GM06990 (cell line): Measurements from ENCODE around the gene ZBTB7A.

Source experiments
- DNase-seq: peaks from one replicate; pipeline ENCODE4 v3.0.0-alpha.2; 2011; ENCODE audit not compliant: insufficient read length; ENCODE audit errors: extremely low read depth
- H3K27me3 ChIP-seq: replicated peaks from 2 replicates; pipeline ENCODE4 v1.6.0; 2011; ENCODE audit warnings: low read length; ENCODE audit not compliant: control insufficient read depth, insufficient read depth
- H3K36me3 ChIP-seq: 2 replicates; pipeline ENCODE4 v1.5.1; 2011; ENCODE audit warnings: low read length; ENCODE audit not compliant: control insufficient read depth, insufficient read depth
- H3K4me3 ChIP-seq: replicated peaks from 2 replicates; pipeline ENCODE4 v1.5.1; 2011; ENCODE audit warnings: low read depth, mild to moderate bottlenecking, control low read depth, low read length
- TF ChIP-seq, protein P1 (sequence below): IDR thresholded peaks from 2 replicates; pipeline ENCODE4 v1.5.1; 2011; ENCODE audit warnings: low read length, control low read depth, mild to moderate bottlenecking, inconsistent platforms; ENCODE audit not compliant: insufficient read depth, poor library complexity, severe bottlenecking

The ZBTB7A gene

DNA sequence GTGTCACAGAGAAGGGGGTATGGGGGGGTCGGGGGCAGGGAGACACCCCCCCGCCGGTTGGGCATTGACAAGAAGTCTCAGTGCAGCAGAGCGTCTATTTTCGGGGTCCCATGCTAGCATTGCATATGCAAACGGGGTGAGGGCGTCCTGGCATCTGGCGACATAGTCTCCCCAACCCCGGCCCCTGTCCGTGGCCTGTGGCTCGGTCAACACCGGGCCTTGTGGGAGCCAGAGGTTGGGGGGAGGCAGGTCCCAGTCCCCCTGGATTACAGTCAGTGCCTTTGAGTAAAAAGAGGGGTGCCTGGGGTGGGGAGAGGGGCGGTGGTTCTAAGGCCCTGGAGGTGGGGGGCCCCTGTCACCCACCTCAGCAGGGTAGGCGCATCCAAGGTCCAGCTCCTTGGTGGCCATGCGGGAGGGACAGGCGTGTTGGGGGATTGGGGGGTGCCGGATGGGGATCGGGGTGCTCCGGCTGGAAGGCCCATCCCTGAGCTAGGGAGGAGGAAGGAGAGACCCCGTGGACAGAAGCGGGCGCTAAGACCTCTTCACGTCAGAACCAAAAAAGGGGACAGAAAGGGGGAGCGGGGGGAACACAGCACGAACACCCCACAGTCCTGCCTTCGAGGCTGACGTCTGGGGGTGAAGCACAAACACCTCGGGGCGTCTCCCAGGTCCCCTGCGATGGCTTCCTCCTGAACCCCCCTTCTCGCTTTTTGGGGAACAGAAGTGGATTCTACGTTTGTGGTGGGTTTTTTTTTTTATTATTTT, 20.9 kb downstream of the ZBTB7A start:
- H3K36me3 ChIP-seq = peaks cover 16% of the 10 kb centered on the region
- TF ChIP-seq, protein P1, sequence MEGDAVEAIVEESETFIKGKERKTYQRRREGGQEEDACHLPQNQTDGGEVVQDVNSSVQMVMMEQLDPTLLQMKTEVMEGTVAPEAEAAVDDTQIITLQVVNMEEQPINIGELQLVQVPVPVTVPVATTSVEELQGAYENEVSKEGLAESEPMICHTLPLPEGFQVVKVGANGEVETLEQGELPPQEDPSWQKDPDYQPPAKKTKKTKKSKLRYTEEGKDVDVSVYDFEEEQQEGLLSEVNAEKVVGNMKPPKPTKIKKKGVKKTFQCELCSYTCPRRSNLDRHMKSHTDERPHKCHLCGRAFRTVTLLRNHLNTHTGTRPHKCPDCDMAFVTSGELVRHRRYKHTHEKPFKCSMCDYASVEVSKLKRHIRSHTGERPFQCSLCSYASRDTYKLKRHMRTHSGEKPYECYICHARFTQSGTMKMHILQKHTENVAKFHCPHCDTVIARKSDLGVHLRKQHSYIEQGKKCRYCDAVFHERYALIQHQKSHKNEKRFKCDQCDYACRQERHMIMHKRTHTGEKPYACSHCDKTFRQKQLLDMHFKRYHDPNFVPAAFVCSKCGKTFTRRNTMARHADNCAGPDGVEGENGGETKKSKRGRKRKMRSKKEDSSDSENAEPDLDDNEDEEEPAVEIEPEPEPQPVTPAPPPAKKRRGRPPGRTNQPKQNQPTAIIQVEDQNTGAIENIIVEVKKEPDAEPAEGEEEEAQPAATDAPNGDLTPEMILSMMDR = no peak

DNA sequence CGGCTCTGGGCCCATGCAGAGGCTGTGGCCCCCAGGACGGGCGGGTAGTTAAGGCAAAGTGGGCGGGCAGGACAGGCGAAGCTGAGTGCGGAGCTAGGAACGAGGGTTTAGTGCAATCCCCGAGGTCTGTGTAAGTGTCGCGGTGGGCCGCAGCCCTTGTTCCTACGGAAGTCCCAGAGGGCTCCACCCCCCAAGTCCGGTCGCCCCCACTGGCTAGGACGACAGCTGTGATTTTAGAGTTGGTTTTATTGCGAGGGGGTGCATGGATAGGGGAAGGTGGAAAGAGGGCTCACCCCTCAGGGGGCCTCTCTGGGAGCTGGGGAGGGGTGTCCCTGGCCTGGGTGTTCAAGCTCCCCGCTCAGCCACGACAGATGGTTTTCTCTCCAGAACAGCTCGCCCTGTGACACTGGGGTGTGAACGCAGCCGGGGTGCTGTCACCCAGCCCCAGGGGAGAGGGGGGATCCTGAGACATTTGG, 21.7 kb downstream of the ZBTB7A start:
- TF ChIP-seq, protein P1 = no peak
- no peaks in the 10 kb centered on the region for H3K27me3 ChIP-seq
- no peak for DNase-seq
- no peak overlapping the region for H3K4me3 ChIP-seq
- H3K36me3 ChIP-seq = peaks cover 14% of the 10 kb centered on the region

More for the DNA sequence above, 20.9 kb downstream of the ZBTB7A start:
- Histone ChIP-seq H3K4me3 (no peak overlapping the region), H3K27me3 (no peaks in the 10 kb centered on the region)
- no peak for DNase-seq

DNA sequence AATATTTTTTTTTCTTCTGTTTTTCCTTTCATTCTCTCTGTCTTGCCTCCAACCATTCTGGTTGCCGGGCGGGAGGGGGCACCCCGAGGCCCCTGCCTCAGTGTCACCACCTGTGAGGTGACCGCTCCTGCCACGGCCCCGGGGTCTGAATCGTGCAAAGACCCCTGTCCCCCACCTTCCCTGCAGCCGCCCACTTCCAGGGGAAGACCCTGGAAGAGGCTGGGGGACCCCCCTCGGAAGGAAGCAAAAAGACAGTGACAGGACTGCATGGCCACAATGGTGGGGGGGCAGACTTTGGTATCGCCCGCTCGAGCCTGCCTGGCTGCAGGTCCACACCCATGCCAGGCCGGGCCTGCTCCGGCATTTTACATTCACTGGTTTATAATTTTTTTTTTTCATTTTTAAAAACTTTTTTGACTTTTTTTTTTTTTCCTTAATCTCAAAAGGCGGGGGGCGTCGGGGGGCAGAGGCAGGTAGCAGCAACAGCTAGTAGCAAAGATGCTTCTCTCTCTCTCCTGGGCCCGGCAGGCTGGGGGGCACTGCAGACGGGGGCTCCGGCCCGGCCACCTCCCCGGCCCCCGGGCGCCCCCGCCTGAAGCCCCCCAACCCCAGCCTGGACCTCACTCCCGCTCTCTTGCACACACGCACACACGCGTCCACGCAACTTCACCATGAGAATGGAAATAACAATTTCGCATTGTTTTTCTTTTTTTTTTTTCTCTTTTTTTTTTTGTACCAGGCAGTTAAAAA, 22.6 kb downstream of the ZBTB7A start:
- DNase-seq = peak; percentile 5
- H3K27me3 ChIP-seq = no peaks in the 10 kb centered on the region
- H3K4me3 ChIP-seq = no peak overlapping the region
- peaks cover 8% of the 10 kb centered on the region for H3K36me3 ChIP-seq
- TF ChIP-seq, protein P1 = no peak

DNA sequence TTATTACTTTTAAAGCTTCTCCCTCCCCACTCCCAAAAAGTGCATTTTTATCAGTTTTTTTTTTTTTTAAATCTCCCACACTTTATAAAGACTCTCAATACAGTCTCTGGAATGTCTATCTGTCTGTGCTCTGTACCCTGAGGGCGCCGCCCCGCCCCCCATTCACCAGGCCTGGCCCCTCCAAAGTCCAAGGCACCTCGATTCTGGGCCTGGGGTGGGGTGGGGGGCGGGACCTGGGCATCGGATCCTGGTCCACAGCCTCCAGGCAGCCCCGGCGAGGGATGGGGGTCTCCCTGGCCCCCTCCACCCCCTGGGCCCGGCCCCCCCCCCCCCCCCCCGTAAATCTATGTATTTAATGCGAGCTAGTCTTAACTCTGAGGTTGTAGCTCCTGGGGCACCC, 23.3 kb downstream of the ZBTB7A start:
- TF ChIP-seq, protein P1 = no peak
- H3K4me3 ChIP-seq = no peak overlapping the region
- H3K36me3 ChIP-seq = peaks cover 8% of the 10 kb centered on the region
- no peaks in the 10 kb centered on the region for H3K27me3 ChIP-seq
- peak; percentile 20 for DNase-seq

DNA sequence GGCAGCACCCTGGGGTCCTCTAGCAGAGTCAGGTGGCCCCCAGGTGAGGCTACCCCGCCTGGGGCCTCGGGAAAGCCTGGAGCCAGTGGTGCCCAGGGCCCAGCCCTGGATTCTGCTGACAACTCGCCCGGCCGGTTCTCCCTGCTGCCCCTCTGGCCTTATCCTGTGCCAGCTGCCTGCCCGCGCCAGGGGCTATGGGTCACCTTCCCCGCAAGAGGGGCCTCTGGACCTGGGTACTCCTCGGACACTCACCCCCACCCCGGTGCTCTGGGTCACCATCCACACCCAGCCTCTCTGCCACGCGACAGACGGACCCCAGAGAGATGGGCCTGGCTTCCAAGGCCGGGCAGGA, 24.0 kb downstream of the ZBTB7A start:
- DNase-seq = peak; percentile 14
- TF ChIP-seq, protein P1 = no peak

More for the DNA sequence above, 24.0 kb downstream of the ZBTB7A start:
- Histone ChIP-seq H3K27me3 (no peaks in the 10 kb centered on the region), H3K36me3 (peaks cover 6% of the 10 kb centered on the region), H3K4me3 (no peak overlapping the region)
